Esophagus muscularis mucosa (tissue), 4 donors: Measurements from ENCODE around the gene GAREM1.

Experiments used
- CTCF ChIP-seq, 3 experiments: fragments of 200-600 bp in 2 of 3; fragments of 450-650 bp in 1 of 3; sonication (generic) in 2 of 3; IDR thresholded peaks; one replicate each; pipeline ENCODE4 v1.5.1; 2017 to 2019; ENCODE audit warnings: antibody characterized with exemption in 3 of 3, mild to moderate bottlenecking in 2 of 3, moderate library complexity in 1 of 3
- EP300 ChIP-seq: sonication (generic); formaldehyde crosslinking; IDR thresholded peaks from one replicate; pipeline ENCODE4 v1.6.1; 2017; ENCODE audit warnings: antibody characterized with exemption
- POLR2A ChIP-seq: fragments of 450-650 bp; IDR thresholded peaks from one replicate; pipeline ENCODE4 v1.6.1; 2017; ENCODE audit warnings: antibody characterized with exemption, moderate library complexity, mild to moderate bottlenecking, low read depth
- POLR2AphosphoS5 ChIP-seq, 2 donors: sonication (generic); formaldehyde crosslinking; IDR thresholded peaks; one replicate each; pipeline ENCODE4 v1.6.1; 2017; ENCODE audit warnings: antibody characterized with exemption in 2 of 2

GRCh38 chr18:32354518-32354917, 116.2 kb downstream of the GAREM1 start:
- TF ChIP-seq CTCF (IDR thresholded peaks at IDR 0.05) (no peak), POLR2A (no peak), EP300 (no peak), POLR2AphosphoS5 (IDR thresholded peaks at IDR 0.05) (no peak)
